Astrocyte (in vitro differentiated cells and primary cell): Measurements from ENCODE around the gene LST1. TPM values are rescaled to one million over a fixed set of nuclear protein-coding genes. Genes with fewer than 3 reads are reported as not detected.

Experiments
- DNase-seq: peaks from one replicate; pipeline ENCODE4 v3.0.0-alpha.2; 2010; ENCODE audit warnings: low read depth
- FAIRE-seq: peaks from 2 replicates; lab custom pipeline; 2011; peaks lifted over from hg19 to GRCh38; lab: Jason Lieb, UNC
- H2AFZ ChIP-seq: 2 replicates; pipeline ENCODE4 v1.6.0; 2012; ENCODE audit warnings: low read depth, low read length, inconsistent platforms
- H3K27ac ChIP-seq: 2 replicates; pipeline ENCODE4 v1.5.1; 2011; ENCODE audit warnings: low read depth, low read length, inconsistent platforms
- H3K27me3 ChIP-seq: 2 replicates; pipeline ENCODE4 v1.6.0; 2011; ENCODE audit warnings: low read length, inconsistent platforms; ENCODE audit not compliant: insufficient read depth
- H3K36me3 ChIP-seq: 2 replicates; pipeline ENCODE4 v1.5.1; 2011; ENCODE audit warnings: low read length, inconsistent platforms; ENCODE audit not compliant: insufficient read depth
- H3K4me1 ChIP-seq: 2 replicates; pipeline ENCODE4 v1.5.1; 2011; ENCODE audit warnings: low read length, inconsistent platforms; ENCODE audit not compliant: insufficient read depth
- H3K4me2 ChIP-seq: 2 replicates; pipeline ENCODE4 v1.6.0; 2012; ENCODE audit warnings: low read length, inconsistent platforms
- H3K4me3 ChIP-seq: 2 replicates; pipeline ENCODE4 v1.5.1; 2011; ENCODE audit warnings: low read depth, mild to moderate bottlenecking, low read length, inconsistent platforms; ENCODE audit not compliant: insufficient read depth
- H3K79me2 ChIP-seq: 2 replicates; pipeline ENCODE4 v1.6.0; 2012; ENCODE audit warnings: mild to moderate bottlenecking, low read length, inconsistent platforms; ENCODE audit not compliant: insufficient read depth
- H3K9ac ChIP-seq: 2 replicates; pipeline ENCODE4 v1.6.0; 2012; ENCODE audit warnings: mild to moderate bottlenecking, low read length, inconsistent platforms
- H3K9me3 ChIP-seq: 2 replicates; pipeline ENCODE4 v1.5.1; 2012; ENCODE audit warnings: low read depth, mild to moderate bottlenecking, low read length, inconsistent platforms; ENCODE audit not compliant: insufficient read depth
- H4K20me1 ChIP-seq: 2 replicates; pipeline ENCODE4 v1.6.0; 2012; ENCODE audit warnings: low read length, inconsistent platforms; ENCODE audit not compliant: insufficient read depth
- H3K27ac Mint-ChIP-seq: one replicate; pipeline ENCODE4 v1.8.0; 2021; ENCODE audit warnings: mild to moderate bottlenecking, mixed read lengths; ENCODE audit not compliant: unreplicated experiment
- H3K27me3 Mint-ChIP-seq: one replicate; pipeline ENCODE4 v1.8.0; 2021; ENCODE audit warnings: low read depth, mixed read lengths; ENCODE audit not compliant: unreplicated experiment
- H3K36me3 Mint-ChIP-seq: one replicate; pipeline ENCODE4 v1.8.0; 2021; ENCODE audit warnings: low read depth, mixed read lengths; ENCODE audit not compliant: unreplicated experiment
- H3K4me1 Mint-ChIP-seq: one replicate; pipeline ENCODE4 v1.8.0; 2021; ENCODE audit warnings: low read depth, mixed read lengths; ENCODE audit not compliant: unreplicated experiment
- H3K4me3 Mint-ChIP-seq: one replicate; pipeline ENCODE4 v1.8.0; 2021; ENCODE audit warnings: mild to moderate bottlenecking, moderate library complexity, mixed read lengths; ENCODE audit not compliant: unreplicated experiment
- H3K9me3 Mint-ChIP-seq: one replicate; pipeline ENCODE4 v1.8.0; 2021; ENCODE audit warnings: mild to moderate bottlenecking, mixed read lengths; ENCODE audit not compliant: unreplicated experiment
- CTCF ChIP-seq: IDR thresholded peaks from 2 replicates; pipeline ENCODE4 v1.5.1; 2011; ENCODE audit warnings: low read depth, mild to moderate bottlenecking, inconsistent platforms, low read length, moderate library complexity; ENCODE audit not compliant: insufficient read depth
- EZH2 ChIP-seq: IDR thresholded peaks from 2 replicates; pipeline ENCODE4 v1.6.1; 2012; ENCODE audit warnings: mild to moderate bottlenecking, low read length, inconsistent platforms; ENCODE audit not compliant: insufficient read depth
- total RNA-seq: library from RNA; stranded (reverse); gene quantifications from 2 replicates; pipeline ENCODE4 v1.2.1, GENCODE V29; 2021

The LST1 gene
- total RNA-seq, 1 donor from 2014 or later = not detected

- Mint-ChIP-seq H3K36me3 (peaks cover 21% of the 10 kb centered on the region), H3K27me3 (no peaks in the 10 kb centered on the region), H3K4me1 (peaks cover 35% of the 10 kb centered on the region), H3K27ac (peak overlapping the region; percentile 96), H3K4me3 (peak overlapping the region; percentile 71), H3K9me3 (peaks cover 2% of the 10 kb centered on the region)
- H2AFZ ChIP-seq = no peak overlapping the region
- peaks cover 29% of the 10 kb centered on the region for H3K4me1 ChIP-seq
- H3K9ac ChIP-seq = peak overlapping the region; percentile 40
- H4K20me1 ChIP-seq = no peaks in the 10 kb centered on the region
- no peak for DNase-seq
- H3K27ac ChIP-seq = peak overlapping the region; percentile 61
- H3K79me2 ChIP-seq = peaks cover 4% of the 10 kb centered on the region
- H3K36me3 ChIP-seq = peaks cover 4% of the 10 kb centered on the region
- no peaks in the 10 kb centered on the region for H3K9me3 ChIP-seq
- no peak overlapping the region for H3K4me3 ChIP-seq
- TF ChIP-seq CTCF = no peak
- no peak for TF ChIP-seq EZH2
- peak overlapping the region; percentile 72 for H3K4me2 ChIP-seq
- FAIRE-seq = no peak
- H3K27me3 ChIP-seq = no peaks in the 10 kb centered on the region
Measured at GRCh38 chr6:31558631-31559500, 27.2 kb upstream of the LST1 start.

GRCh38 chr6:31559606-31559957 is 26.5 kb upstream of the LST1 start:
- DNase-seq (no peak), FAIRE-seq (no peak)
- H3K4me2 ChIP-seq = peak overlapping the region; percentile 72
- H3K9ac ChIP-seq = peak overlapping the region; percentile 40
- Mint-ChIP-seq H3K27ac (peak overlapping the region; percentile 96), H3K9me3 (peaks cover 2% of the 10 kb centered on the region), H3K27me3 (no peaks in the 10 kb centered on the region), H3K4me1 (peaks cover 36% of the 10 kb centered on the region), H3K4me3 (peak overlapping the region; percentile 51), H3K36me3 (peaks cover 21% of the 10 kb centered on the region)
- no peak overlapping the region for H3K4me3 ChIP-seq
- H3K27me3 ChIP-seq = no peaks in the 10 kb centered on the region
- H3K36me3 ChIP-seq = peaks cover 4% of the 10 kb centered on the region
- TF ChIP-seq EZH2 (no peak), CTCF (no peak)
- no peaks in the 10 kb centered on the region for H3K9me3 ChIP-seq
- H3K79me2 ChIP-seq = peaks cover 4% of the 10 kb centered on the region
- peaks cover 29% of the 10 kb centered on the region for H3K4me1 ChIP-seq
- no peaks in the 10 kb centered on the region for H4K20me1 ChIP-seq
- peak overlapping the region; percentile 61 for H3K27ac ChIP-seq
- peak overlapping the region; percentile 24 for H2AFZ ChIP-seq
